HG03135 (cell line): Measurements from ENCODE around the gene CCDC92.
"Not testable (repeated sequence)": the region's sequence is repeated elsewhere in the genome, so short reads cannot be mapped to it uniquely, and the experiment has no call there.

ENCODE experiments used
- ATAC-seq: cut with Tn5 transposase; IDR thresholded peaks from one replicate; pipeline ENCODE4 v1.9.1; 2021; ENCODE audit warnings: mild to moderate bottlenecking, moderate library complexity; ENCODE audit not compliant: unreplicated experiment

The CCDC92 gene

DNA sequence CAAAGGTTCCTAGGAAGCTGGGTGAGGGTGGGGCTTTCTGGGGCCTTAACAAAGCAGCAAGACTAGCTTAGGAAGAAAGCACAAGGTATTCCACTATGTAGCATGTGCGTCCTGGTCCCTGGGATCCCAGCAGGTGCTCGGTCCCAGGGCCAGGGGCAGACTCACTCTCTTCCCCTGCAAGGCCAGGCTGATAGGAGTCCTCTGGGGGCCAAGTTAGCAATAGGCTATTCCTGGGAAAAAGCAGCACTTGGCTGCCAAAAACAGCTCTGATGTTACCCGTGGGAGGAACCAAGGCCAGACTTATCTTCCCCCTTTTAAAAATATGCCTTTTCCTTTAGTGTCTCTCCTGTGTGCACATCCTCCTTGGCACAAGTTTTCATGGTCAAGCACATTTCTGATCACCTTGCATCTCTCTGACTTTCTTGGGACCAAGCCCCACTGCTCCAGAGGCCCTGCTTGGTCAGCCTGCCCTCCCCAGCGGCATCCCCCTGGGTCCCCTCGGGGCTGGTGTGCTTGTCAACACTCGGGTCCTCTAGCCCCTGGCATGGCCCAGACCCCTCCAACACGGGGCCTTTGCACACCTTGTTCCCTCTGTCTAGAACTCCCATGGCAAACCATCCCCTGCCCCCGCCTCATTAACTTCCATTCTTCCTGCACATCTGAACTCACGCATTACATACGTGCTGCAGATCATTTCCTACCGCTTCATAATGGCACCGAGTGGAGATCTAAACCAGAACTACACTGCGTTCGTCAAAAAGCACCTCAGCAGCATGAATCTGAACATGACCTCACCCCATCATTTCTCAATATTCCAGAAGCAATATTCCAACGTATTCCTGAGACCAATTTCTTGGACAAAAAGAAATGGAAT lies 21.9 kb downstream of the CCDC92 start:
- ATAC-seq = no peak

DNA sequence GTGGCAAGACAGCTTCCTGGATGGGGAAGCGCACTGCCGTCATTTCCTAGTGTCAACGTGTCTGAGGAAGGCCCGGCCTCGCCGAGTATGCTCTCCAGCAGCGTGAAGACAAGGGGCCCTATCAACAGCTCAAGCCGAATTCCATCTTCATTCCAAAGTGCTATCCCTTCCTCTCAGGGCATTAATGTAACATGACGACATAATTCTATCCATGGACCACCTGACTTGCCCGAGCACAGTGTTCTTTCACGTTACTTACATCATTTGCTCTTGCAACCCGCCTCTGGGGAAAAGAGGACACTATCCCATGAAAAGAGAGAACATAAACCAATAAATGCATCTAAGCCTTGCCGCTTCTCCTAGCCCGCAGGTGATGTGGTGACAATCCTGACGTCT lies 22.9 kb downstream of the CCDC92 start:
- no peak for ATAC-seq

DNA sequence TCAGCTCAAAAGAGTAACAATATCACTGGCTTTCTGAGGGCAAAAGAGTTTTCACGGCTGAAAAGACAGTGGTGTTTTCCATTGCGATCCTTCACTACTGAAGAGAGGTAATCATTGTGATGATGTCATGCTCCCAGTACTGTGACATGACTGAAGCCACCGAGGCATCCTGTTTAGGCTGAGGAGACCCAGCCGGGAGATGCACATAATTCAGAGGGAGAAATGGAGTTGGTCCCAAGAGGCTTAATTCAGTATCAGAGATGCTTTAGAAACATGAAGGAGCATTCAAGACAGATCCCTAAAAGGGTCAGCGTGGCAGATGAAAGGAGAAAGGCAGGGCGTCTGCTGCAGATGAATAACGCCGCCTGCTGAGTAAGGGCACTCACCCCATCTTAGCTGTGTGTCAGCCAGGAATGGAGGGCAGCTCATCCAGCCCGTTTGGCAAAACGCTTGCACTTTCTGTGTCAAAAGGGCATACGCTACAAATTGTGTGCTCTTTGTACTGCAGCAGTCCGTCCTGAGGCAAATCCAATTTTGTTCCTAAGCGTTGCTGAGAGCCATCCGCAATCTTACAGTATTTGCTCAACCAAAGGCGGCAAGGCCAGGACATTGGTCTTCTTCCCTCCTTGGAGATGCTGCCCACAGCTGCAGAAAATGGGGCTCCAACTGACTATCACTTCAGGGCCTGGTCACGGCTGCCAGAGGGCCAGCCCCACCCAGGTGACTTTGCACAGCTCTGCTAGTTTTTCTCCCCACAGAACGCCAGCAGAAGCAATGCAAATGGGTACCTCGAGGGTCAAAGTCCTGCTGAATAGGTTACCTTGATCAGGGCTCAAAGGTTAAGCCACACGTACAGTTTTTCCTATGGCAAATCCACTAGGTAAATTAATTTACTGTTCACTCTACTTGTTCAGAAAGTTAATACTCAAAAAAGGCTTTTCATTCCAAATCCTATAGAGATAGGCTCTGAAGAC lies 23.5 kb downstream of the CCDC92 start:
- no peak for ATAC-seq

DNA sequence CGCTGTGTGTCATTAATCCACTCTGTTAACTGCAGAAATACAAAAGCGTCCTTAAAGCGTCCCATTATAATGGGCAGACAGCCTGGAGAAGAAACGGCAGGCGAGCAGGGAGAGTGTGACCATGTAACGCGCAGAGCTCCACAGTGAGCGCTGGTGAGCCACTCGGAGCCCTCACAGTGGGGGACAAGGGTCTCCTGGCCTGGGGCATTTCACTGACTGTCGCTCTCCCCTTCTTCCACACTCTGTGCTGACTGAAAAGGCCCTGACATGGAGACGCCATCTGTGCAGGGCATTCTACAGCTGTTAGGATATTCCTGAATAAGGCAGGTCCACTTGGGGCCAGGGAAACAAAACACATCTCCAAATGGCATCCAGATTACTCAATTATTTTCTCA lies 24.2 kb downstream of the CCDC92 start:
- no peak for ATAC-seq

DNA sequence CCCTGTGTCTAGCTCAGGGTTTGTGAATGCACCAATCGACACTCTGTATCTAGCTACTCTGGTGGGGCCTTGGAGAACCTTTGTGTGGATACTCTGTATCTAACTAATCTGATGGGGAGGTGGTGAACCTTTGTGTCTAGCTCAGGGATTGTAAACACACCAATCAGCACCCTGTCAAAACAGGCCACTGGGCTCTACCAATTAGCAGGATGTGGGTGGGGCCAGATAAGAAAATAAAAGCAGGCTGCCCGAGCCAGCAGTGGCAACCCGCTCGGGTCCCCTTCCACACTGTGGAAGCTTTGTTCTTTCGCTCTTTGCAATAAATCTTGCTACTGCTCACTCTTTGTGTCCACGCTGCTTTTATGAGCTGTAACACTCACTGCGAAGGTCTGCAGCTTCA lies 25.1 kb downstream of the CCDC92 start:
- ATAC-seq = not testable (repeated sequence)

DNA sequence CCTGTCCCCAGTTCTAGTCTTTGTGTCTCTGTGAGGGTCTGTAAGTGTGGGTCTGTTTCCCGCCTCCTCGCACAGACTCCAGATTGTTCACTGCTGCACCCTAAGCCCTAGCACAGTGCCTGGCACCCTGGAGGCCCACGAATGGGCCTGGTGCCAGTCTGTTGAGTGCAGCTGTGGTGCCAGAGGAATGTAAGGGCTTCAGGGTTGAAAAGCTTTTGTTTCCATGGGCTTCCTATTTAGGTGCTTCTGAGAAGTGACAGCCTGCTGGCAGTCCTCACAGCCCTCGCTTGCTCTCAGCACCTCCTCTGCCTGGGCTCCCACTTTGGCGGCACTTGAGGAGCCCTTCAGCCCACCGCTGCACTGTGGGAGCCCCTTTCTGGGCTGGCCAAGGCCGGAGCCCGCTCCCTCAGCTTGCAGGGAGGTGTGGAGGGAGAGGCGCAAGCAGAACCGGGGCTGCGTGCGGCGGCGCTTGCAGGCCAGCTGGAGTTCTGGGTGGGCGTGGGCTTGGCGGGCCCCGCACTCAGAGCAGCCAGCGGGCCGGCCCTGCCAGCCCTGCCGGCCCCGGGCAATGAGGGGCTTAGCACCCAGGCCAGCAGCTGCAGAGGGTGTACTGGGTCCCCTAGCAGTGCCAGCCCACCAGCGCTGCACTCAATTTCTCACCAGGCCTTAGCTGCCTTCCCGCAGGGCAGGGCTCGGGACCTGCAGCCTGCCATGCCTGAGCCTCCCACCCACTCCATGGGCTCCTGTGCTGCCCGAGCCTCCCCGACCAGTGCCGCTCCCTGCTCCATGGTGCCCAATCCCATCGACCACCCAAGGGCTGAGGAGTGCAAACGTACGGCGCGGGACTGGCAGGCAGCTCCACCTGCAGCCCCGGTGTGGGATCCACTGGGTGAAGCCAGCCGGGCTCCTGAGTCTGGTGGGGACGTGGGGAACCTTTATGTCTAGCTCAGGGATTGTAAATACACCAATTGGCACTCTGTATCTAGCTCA lies 25.8 kb downstream of the CCDC92 start:
- not testable (repeated sequence) for ATAC-seq

DNA sequence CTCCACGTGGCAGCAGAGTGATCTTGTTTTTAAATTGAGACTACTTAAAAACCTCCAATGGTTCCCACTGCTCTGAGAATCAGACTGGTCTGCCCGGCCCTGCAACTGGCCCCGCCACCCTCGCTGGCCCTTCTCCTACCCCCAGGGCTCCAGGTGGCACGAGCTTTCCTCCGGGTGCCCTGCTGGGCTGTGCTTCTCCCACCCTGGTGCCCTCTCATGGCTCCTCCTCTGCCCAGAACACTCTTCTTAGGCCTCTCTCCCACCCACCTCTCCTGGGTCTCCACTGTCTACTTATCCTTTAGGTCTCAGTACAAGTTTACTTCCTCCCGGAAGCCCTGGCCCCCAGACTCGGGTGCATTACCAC lies 26.5 kb downstream of the CCDC92 start:
- ATAC-seq = no peak

DNA sequence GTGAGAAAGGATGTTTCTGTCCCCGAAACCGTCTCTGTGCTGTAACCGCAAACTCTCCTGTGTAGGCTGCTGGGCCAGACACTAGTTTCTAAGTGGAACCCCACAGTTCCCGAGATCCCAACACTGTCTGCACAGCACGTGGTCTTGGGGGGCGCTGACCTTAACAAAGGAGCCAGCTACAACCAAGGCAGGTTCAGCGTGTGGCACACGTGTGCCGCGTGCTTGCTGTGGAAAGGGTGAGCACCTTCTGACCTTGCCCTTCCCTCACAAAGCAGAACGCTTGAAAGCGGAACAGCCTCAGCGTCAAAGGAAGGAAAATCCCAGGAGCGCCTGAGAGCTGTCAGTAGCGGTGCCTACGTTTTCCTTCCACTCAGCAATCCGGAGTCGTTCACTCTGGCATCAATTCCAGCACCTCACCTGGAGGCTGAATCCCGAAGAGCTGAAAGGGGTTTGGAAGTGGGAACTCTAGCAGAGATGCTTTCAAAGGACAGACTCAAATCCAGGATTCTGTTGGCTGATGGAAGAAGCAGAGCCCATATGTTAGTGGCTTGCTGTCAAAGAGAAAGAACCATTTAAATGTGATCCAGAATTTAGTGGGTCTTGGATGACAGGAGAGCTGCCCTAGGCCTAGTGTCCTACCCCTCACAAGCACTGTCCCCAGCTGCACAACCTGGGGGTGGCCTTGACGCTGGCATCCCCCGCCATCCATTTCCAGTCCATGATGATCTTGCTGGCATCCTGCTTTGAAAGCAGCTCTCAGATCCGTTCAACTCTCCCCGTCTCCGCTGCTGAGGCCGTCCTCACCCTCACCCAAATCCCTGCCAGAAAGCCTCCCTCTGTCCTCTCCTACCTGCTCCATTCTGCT lies 27.1 kb downstream of the CCDC92 start:
- ATAC-seq = no peak

DNA sequence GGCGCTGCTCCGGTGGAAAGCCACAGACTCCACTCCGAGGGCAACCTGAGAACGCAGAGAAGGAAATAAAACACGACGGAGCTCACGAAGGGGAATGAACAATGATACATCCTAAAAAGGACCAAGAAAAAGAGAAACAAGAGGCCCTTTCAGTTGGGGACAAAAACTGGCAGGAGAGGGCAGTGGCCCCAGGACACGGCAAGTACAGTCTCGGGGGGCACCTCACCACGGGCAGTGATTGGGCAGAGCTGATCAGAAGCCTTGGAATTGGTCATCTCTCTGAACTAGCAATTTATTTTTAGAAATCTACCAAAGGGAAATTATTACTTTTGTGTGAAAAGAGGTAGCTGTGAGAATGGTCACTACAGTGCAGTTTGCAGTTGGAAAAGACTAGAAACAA lies 27.9 kb downstream of the CCDC92 start:
- ATAC-seq = no peak

DNA sequence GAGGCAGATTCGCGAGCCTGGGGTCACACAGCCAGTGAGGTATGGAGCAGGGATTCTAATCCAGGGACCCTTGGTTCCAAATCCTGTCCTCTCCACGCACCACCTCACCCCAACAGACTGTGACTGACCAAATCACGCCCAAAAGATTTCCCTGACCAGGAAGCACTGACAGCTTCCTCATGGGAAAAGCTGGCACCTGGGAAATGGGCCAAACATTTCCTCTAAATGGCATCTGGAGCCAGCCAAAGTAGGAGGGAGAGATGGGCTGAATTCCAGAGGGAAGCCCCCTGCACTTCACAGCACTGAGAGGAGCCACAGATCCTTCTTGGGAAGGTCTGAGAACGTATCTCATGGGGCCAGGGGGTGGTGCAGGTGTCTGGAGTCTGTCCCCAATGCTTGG lies 28.8 kb downstream of the CCDC92 start:
- no peak for ATAC-seq

DNA sequence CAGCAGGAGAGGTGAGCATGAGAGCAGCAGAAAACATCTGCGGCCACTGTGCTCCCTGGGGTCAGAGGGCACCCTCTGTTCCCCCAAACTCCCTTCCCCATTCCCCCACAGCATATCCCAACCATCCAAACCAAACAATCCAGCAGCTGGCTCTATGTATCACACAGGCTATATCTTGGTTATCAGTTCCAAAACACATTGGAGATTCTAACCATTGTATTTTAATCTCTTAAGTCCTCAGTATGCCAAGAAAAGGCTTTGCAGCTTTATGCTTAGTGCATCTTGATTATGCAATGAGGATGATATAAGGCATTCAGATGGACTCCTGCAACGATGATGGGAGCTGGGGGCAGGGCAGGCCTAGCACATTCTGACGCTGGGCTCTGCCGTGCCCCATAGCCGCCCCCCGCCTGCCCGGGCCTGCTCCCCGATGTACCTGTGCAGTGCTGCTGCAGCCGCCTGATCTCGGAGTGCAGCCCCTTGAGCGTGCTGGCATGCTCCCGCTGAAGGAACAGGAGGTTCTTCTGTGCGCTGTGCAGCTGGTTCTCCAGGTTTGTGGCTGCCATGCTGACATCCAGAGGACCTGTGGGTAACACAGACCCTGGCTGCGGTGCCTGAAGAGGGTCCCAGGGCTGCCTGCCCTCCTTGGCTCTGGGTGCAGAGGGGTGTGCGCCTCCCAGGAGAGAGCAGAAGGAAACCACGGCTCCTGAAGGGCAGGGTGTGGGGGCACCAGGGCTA lies 29.6 kb downstream of the CCDC92 start:
- ATAC-seq = no peak

DNA sequence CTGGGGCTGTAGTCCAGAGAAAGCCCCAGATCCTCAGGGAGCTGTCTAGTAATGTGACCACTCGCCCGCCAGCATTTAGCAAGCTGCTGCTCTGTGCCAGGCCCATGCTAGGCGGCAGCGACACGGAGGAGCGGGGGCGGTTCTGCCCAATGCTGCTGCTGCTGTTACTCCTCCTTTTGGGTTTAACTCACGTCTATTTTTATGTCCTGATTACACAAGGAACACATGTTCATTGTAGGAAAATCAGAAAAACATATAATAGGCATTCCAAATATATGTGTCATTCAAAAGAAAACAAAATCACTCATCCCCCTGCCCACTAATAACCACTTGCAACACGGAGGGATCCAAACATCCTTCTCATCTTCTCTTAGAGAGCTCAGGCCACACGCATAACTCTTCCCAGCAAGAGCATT lies 30.4 kb downstream of the CCDC92 start:
- ATAC-seq = no peak

DNA sequence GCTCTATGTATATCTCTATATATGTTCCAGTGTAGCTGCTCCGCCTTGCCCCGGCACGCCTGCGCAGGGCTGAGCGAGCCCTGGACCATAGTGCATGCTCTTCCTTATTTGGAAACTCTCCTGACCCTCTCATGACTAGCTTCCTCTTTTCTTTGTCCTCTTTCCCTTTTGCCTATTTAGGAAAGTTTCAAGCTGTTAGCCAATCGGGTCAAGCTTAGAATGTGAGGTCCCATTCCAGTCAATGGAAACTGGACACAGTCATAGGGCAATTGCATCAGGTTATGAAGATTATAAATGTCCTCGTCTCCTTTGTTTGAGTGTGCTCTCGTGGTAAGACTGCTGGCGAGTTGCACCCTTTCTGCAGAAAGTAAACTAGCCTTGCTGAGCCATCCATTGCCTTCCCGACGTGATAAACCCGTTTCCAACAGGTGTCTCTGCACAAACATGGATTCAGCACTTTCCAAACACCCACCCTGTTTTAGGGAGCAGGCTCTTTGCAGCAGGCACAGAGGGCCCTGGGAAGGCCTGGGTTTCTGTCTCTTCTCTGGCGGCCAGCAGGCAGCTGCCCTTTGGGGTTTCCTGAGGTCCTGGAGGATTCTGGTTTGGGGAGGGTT lies 30.9 kb downstream of the CCDC92 start:
- no peak for ATAC-seq

DNA sequence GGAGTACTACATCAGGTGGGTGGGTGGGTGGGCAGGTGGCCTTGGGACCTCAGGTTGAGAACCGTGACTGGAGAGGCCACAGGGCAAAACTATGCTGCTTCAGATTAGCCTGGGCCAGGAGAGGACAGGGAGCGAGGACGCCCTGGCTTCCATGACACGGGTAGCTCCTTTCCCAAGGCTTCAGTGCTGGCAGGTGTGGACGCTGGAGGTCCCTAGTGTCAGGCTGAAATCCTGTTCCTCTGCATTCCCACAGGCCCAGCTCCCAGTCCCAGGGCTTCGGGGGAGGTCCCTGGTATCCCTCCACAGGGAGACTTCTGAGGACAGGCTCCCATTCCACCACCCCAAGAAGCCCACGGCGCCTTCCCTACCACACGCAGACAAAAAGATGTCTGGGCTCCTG lies 31.6 kb downstream of the CCDC92 start:
- ATAC-seq = no peak

DNA sequence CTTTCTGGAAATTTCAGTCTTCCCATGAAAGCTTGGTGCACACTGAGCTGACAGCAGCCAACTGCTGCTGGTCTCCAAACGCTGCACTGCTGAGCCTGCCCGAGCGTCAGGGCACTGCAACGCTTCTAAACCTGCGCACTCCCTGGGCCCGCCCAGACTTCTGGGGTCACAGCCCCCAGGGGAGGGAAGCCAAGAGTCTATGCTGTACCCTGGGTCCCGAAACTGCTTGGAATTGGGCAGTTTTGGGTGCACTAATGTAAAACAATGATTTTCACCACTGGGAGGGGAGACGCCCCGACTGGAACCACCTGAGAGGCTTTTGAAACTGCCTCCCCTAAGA lies 32.0 kb downstream of the CCDC92 start:
- ATAC-seq = no peak

DNA sequence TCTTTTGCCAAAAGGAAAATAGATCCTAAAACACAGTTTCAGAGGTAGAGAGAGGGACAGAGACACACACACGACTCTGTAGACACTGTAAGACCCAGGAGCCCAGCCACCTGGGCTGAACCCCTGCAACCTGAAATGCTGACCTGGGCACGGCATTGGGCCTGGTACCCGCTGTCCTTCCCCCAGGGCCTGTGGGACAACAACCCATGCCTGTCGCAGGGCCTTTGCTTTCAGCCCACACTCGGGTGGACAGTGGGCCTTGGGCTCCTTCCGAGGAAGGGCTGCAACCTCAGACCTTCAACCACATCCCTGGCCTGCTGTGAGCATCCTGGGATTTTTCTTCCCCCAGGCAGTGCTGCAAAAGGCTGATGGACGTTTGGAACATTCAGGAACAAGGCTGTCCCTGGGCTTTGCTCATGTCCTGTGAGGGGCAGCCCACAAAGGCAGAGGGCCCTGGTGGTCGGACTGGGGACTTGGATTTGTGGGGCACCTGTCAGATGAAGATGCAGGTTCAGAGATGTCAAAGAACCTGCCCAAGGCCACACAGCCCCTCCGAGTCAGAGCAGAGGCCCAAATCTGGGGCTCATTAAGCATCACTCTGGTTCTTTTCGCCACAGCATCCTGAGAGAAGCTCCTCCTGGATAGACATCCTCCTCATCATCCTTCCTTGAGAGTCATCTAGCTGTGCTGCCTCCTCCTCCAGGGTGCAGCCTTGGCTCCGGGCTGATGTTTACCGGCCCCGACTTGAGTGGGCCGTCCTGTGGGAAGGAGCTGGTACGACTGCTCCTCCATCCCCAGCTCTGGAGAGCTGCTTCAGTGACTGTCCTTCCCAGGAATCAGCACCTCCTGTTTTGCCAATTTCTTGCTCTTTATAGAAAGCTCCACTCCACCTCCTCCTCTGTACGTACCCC lies 32.7 kb downstream of the CCDC92 start:
- ATAC-seq = no peak

DNA sequence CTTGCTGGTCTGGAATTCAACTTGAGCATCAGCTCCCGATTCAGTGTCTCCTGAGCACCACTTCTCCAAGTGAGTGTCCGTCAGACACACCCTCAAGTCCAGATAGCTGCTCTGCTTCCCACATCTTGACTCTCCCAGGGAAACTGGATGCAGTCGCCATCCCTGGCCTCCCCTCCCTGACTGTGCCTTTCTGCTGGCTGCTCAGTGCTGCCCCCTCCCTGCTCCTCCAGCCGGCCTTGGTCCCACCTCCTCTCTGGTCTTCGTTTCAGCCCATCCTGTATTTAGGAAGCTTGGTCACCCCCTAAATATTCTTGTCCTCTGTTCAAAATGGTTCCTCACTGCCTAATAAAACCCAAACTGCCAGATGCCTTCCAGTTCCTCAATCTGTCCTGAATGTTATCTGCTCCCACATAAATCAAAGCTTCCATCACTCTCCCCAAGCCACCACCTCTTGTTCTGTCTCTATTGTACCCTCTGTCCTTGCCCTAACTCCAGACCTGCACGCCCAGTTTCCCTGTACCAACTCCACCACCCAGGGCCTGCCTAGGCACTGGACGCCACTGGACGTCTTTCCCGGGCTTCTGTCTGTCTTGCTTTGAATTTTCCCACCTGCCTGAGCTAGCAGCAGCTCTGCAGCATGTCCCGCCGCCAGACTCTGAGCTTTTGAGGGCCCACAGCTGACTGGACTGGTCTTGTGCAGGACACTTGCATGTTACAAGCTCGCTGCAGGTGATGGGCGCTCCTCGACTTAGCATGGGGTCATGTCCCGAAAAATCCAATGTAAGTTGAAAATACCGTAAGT lies 33.8 kb downstream of the CCDC92 start:
- no peak for ATAC-seq
